HT1080 (cell line): ENCODE data around the gene EEF2K. TPM values are rescaled to one million over a fixed set of nuclear protein-coding genes. Genes with fewer than 3 reads are reported as not detected.
"Not testable (repeated sequence)": the region's sequence is repeated elsewhere in the genome, so short reads cannot be mapped to it uniquely, and the experiment has no call there.

Source experiments
- DNase-seq: peaks from one replicate; pipeline ENCODE4 v3.0.0-alpha.2; 2015; ENCODE audit warnings: low read depth
- total RNA-seq: library from RNA; depleted of rRNA; stranded (reverse); fragments of >200 nt; shearing (Covaris generic); gene quantifications from 2 replicates; pipeline ENCODE4 v1.2.3, GENCODE V29; 2014

Gene EEF2K
- total RNA-seq, 1 experiment from 2014 or later: 23.6 TPM

- no peak for DNase-seq
Measured at GRCh38 chr16:22210285-22210684, 4.2 kb downstream of the EEF2K start.

GRCh38 chr16:22210854-22211253, 4.8 kb downstream of the EEF2K start:
- DNase-seq: no peak

- no peak for DNase-seq
Measured at GRCh38 chr16:22213236-22213635, 7.2 kb downstream of the EEF2K start.

GRCh38 chr16:22213801-22214200, 7.7 kb downstream of the EEF2K start:
- DNase-seq: no peak

GRCh38 chr16:22214402-22214801, 8.3 kb downstream of the EEF2K start:
- DNase-seq: no peak

- no peak for DNase-seq
Measured at GRCh38 chr16:22214889-22215288, 8.8 kb downstream of the EEF2K start.

DNA sequence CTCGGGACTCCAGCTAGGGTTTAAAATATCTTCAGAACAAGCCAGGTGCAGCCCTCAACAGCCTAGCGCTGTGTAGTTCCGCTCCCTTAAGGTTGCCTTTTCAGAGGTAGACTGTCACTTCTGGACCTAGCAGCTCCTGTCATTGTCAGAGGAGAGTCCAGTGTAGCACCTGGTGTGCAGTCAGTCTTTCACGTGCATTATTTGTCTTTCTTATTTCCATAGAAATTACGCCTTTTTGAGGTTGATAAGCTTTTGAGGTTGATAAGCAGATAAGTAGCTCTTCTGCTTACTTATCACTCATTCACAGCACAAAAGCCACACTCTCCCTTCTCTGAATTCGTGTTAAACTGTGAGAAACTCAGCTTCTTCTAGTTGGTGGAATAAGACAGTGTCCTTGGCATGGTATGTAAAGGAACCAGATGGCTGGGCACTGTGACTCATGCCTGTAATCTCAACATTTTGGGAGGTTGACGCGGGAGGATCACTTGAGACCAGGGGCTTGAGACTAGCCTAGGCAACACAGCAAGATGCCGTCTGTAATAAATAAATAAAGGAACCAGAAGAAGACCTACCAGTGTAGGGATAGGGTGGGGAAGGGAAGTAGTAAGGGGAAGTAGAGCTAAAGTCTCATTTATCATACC, 10.2 kb downstream of the EEF2K start:
- no peak for DNase-seq

- not testable (repeated sequence) for DNase-seq
Measured at GRCh38 chr16:22216832-22217225, 10.8 kb downstream of the EEF2K start.

DNA sequence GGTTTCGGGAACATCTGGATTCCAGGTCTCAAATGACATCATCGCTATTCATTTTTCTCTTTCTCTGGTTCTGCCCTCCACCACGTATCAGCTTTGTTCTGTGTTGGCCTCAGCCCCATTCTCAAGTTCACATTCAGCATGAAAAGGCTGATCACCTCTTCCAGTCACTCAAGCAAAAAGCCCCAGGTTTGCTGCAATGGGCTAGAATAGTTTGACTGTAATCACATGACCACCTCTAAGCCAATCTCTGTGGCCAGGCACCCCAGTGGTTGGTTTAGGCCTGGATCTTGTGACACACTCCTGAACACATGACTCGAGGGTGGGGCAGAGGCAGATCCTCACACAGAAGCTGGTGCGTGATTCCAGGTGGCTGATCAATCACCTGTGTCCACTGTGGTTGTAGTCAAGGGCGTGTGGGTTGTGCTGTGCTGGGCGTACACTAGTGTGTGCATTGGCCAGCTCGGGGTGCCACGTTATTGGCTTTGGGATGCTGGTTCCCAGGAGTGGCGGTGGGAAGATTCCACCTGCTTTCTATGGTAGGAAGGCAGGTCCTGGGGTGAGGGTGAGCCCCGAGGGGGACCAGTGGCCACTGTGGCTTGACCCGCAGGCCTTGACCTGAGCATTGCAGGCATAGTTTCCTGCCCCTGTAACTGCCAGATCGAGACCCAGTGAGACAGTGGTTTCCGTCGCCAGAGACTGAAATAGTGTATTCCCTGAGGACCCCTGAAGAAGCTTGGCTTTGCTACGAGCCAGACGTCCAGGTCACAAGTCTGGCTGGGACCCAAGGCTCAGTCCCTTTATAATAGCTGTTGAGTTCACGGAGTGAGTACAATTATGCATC, 12.0 kb downstream of the EEF2K start:
- DNase-seq: no peak

DNA sequence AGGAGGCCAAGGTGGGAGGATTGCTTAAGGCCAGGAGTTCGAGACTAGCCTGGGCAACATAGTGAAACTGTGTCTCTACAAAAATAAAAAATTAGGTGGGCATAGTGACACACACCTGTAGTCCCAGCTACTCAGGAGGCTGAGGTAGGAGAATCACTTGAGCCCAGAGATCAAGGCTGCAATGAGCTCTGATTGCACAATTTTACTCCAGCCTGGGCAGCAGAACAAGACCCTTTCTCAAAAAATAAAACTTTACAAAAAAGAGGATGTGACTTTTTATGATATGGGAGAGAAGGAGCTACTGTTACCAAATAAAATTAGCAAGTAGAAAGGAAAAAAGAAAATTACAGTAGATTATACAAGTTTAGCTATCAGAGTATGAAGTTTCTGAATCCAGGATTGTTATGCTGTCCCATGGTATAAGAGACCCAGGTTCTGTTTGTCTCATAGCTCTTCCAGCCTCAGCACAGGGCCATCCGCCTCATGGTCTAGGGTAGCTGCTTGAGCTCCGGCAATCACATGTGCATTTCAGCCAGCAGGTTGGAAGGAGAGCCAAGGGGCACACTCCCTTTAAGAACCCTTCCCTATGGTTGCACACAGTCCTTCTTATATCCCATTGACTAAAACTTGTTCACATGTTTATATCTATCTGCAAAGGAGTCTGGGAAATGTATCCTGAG, 13.5 kb downstream of the EEF2K start:
- no peak for DNase-seq

DNA sequence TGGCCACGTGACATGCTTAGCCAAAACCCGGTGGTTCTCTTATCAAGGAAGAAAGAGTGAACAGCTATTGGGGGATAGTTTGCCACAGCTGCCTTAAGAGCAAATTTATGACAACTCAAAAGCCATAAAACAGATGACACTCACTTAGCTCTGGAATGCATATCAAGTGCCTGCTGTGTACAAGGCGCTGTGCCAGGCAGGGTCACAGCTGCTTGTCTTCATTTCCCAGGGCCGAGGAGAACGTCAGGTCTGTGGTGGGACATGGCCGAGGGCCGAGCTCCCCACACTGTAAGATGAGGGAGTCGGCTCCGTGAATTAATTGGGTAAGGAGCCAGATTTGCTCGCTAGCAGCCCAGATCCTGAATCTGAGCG, 14.0 kb downstream of the EEF2K start:
- no peak for DNase-seq

- DNase-seq: no peak
Measured at GRCh38 chr16:22220714-22221113, 14.6 kb downstream of the EEF2K start.

- DNase-seq: no peak
Measured at GRCh38 chr16:22222006-22222405, 15.9 kb downstream of the EEF2K start.

- no peak for DNase-seq
Measured at GRCh38 chr16:22222998-22223397, 16.9 kb downstream of the EEF2K start.

GRCh38 chr16:22225060-22225459, 19.0 kb downstream of the EEF2K start:
- no peak for DNase-seq

- DNase-seq: no peak
Measured at GRCh38 chr16:22229889-22230288, 23.8 kb downstream of the EEF2K start.

- DNase-seq: peak; percentile 63
Measured at GRCh38 chr16:22232277-22233036, 26.4 kb downstream of the EEF2K start.

DNA sequence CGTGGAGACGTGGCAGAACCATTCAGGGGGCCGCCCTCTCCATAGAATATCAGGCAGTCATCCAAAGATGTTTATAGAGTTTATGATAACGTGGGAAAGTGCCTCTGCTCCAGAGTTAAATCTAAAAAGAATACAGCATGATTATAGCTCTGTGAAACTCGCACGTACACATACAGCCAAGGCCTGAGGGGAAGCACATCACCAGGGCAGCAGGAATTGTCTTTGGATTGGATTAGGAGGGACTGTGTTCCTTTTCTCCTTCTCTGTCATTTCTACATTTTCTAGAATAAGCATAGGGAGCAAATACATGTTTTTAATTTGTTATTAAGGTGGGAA, 26.9 kb downstream of the EEF2K start:
- DNase-seq: no peak

DNA sequence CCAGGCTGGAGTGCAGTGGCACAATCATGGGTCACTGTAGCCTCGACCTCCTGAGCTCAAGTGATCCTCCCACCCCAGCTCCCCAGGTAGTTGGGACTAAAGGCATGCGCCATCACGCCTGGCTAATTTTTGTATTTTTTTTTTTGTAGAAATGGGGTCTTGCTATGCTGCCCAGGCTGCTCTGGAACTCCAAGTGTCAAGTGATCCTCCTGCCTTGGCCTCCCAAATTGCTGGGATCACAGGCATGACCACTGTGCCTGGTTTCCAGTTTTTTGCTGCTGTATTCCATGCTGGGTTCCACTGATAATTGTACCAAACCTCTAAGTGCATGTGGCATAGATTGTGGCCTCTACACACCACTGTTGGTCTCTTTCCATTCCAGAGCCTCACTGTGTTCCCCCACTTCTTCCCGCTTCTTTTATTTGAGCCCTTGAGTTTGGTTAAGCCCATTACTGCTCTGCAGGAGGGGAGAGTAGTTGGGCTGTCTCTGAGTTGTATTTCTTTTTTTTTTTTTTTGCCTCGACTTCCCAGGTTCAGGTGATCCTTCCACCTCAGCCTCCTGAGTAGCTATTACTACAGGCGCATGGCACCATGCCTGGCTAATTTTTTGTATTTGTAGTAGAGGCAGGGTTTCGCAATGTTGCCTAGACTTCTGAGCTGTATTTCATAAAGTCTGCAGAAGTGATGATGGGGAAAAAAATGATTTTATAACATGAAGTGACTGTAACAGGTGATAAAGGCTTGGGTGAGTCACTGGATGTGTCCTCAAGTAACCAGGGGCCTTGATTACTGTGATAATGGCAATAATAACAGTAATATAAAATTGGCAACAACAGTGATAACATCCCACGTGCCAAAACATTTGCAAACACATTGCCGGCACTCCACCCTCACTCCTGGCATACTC, 30.0 kb downstream of the EEF2K start:
- DNase-seq: no peak

- DNase-seq: no peak
Measured at GRCh38 chr16:22239131-22239805, 33.2 kb downstream of the EEF2K start.
